Large intestine (tissue), 3 donors: ENCODE data around the gene RSU1. TPM values are rescaled to one million over a fixed set of nuclear protein-coding genes. Genes with fewer than 3 reads are reported as not detected.

ENCODE experiments used
- DNase-seq, 2 donors: peaks; one replicate each; pipeline versions ENCODE4 v3.0.0 to v3.0.0-alpha.2; 2013
- H3K27ac ChIP-seq: one replicate; pipeline ENCODE4 v1.5.1; 2013; ENCODE audit warnings: low read length
- H3K27me3 ChIP-seq: 2 replicates; pipeline ENCODE4 v1.6.1; 2013; ENCODE audit warnings: low read length; ENCODE audit not compliant: control insufficient read depth, insufficient read depth
- H3K36me3 ChIP-seq: 2 replicates; pipeline ENCODE4 v1.6.1; 2013; ENCODE audit warnings: low read length; ENCODE audit not compliant: control insufficient read depth, insufficient read depth
- H3K4me1 ChIP-seq: one replicate; pipeline ENCODE4 v1.6.1; 2013; ENCODE audit warnings: low read length; ENCODE audit not compliant: control insufficient read depth, insufficient read depth
- H3K4me3 ChIP-seq: one replicate; pipeline ENCODE4 v1.5.1; 2013; ENCODE audit warnings: low read length
- H3K9me3 ChIP-seq: one replicate; pipeline ENCODE4 v1.6.1; 2013; ENCODE audit warnings: mild to moderate bottlenecking, low read depth, low read length, moderate library complexity; ENCODE audit not compliant: control insufficient read depth
- WGBS: methylation state at CpG from one replicate; pipeline ENCODE4 v1.1.5; 2013; ENCODE audit warnings: low lambda C conversion rate; ENCODE audit not compliant: insufficient coverage; 5-methylcytosine and 5-hydroxymethylcytosine counted together
- polyA plus RNA-seq: library from polyadenylated mRNA; unstranded; fragments of 120-200 nt; gene quantifications from one replicate; pipeline ENCODE4 v1.2.1, GENCODE V29; 2013

The RSU1 gene
- polyA plus RNA-seq, 1 donor = 37.0 TPM

DNA sequence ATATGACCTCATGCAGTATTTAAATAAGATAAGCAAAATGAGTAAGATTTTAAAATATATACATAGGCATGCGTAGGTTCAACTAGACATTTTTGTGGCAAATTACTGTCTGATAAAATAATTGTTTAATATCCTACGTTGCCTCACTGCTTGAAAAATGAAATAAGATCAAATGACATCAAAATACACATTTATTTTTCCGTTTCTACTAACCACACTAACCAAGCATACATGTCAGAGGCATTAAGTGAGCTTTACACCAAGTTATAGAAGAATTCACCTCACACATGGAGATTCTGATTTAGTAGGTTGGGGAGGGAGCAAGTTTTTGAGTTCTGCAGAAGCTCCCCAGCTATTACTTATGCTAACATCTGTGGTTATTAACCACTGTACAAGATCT lies 66.8 kb downstream of the RSU1 start:
- no peaks in the 10 kb centered on the region for H3K27me3 ChIP-seq
- H3K4me3 ChIP-seq = no peak overlapping the region
- DNase-seq = no peak
- peaks cover 21% of the 10 kb centered on the region for H3K36me3 ChIP-seq
- no peaks in the 10 kb centered on the region for H3K4me1 ChIP-seq
- no peak overlapping the region for H3K27ac ChIP-seq
- WGBS = 93% methylated on average over 3 of the region's 3 CpGs
- no peaks in the 10 kb centered on the region for H3K9me3 ChIP-seq

DNA sequence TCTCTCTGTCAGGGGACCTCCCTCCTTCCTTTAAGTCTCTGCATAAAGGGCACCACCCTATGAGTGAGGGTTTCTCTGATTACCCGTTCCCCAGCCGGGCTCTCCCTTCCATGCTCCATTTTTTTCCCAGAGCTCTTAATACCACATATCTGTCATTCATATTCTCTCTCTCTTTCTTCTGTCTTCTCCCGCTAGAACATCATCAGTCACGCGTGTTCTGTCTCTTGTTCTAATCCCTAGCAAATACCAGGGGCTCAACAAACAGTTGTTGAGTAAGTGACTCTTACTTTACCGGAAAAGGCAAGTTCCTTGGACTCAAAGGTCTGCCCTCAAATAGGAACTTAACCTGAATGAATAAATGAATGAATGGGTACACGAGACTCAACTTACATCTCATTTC lies 68.5 kb downstream of the RSU1 start:
- H3K27ac ChIP-seq = no peak overlapping the region
- no peaks in the 10 kb centered on the region for H3K4me1 ChIP-seq
- H3K4me3 ChIP-seq = no peak overlapping the region
- no peaks in the 10 kb centered on the region for H3K9me3 ChIP-seq
- WGBS = 88% methylated on average over 1 of the region's 7 CpGs
- DNase-seq = no peak
- no peaks in the 10 kb centered on the region for H3K27me3 ChIP-seq
- peaks cover 21% of the 10 kb centered on the region for H3K36me3 ChIP-seq

DNA sequence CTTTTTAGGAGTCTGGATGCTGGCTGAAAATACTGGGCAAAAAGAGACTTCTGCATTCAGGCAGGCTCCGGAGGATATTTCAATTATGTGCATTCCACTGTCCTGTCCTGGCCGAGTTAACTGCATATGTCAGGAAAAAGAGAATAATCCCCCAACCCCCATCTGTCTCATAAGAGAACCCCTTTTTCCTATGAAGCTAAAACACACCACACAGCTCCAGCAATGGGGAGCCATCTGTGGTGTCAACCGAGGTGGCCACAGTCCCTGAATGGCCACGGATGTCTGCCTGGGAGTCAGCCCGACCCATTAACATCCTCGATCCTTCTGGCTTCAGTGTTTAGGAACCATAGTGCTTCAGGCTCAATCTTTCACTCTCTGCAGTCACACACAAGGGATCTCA lies 70.4 kb downstream of the RSU1 start:
- DNase-seq = no peak
- no peaks in the 10 kb centered on the region for H3K9me3 ChIP-seq
- no peaks in the 10 kb centered on the region for H3K4me1 ChIP-seq
- no peaks in the 10 kb centered on the region for H3K27me3 ChIP-seq
- no CpG with 5 or more reads among the region's 6 CpGs for WGBS
- no peak overlapping the region for H3K4me3 ChIP-seq
- no peak overlapping the region for H3K27ac ChIP-seq
- H3K36me3 ChIP-seq = peaks cover 14% of the 10 kb centered on the region

DNA sequence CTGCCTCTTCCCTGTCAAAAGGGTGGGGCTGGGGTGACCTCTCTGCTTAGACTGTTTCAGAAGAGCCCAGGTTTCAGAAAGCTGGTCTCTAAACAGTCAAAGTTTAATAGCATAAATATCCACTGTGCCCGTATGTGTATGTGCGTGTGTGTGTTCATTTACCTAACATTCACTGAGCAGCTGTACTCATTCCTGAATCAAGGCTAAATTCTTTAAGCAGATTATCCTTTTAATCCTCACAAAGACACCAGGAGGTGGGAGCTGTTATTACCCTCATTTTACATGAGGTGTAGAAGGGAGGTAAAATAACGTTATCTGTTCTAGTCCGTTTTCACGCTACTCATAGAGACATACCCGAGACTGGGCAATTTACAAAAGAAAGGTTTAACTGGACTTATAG lies 72.2 kb downstream of the RSU1 start:
- DNase-seq = no peak
- 100% methylated on average over 1 of the region's 6 CpGs for WGBS
- no peak overlapping the region for H3K4me3 ChIP-seq
- H3K9me3 ChIP-seq = no peaks in the 10 kb centered on the region
- H3K36me3 ChIP-seq = peaks cover 9% of the 10 kb centered on the region
- H3K4me1 ChIP-seq = no peaks in the 10 kb centered on the region
- no peaks in the 10 kb centered on the region for H3K27me3 ChIP-seq
- no peak overlapping the region for H3K27ac ChIP-seq

DNA sequence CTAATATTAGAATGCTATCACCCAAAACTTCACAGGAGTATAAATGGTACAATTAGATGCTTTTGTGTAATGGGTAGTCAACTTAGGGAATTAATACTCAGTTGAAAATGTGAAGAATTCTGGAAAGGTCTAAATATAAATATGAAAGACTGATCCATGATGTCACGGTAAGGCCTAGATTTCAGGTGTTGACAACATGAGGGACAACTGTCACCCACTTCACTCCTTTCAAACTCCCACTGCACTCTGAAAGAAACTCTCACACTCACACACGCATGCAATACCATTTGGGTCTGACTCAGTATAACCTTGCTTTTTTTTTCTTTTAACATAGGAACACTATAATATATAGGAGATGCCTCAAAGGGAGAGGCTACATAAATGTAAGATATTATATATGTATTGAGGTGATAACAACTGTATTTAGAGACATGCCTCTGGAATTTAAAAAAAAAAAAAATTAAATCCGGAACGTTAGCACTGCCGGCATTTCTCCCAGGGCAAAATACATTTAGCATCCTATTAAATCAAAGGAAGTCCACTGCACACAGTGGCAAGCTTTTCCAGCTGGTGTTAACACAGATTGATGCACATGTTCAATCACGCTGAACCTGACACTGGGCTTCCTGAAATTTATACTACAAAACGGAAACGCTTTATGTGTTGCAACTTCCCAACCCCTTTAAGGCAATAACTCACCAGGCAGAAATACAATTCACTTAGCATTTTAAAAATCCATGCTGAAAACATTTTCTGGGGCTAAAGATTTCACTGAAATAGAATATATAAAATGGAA lies 74.9 kb downstream of the RSU1 start:
- no peak overlapping the region for H3K4me3 ChIP-seq
- no peaks in the 10 kb centered on the region for H3K27me3 ChIP-seq
- no peak for DNase-seq

DNA sequence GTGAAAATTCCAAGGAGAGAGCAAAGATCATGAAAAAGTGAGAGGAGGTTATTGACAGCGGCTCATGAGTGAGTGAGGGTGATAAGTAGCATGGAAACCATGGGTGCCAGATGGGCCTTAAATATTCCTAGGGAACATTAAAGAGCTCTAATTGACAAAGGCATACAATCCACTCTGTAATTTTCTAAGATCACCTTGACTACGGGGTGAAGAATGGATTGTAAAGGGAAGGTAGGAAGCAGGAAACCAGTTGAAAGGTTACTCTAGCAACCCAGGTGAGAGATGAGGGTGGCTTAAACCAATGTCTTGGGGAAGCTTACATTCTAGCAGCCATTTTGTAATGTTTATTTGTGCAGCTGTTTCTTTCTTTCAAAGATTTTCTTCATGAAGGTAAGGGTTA lies 75.7 kb downstream of the RSU1 start:
- no peaks in the 10 kb centered on the region for H3K4me1 ChIP-seq
- DNase-seq = no peak
- H3K4me3 ChIP-seq = no peak overlapping the region
- no peaks in the 10 kb centered on the region for H3K27me3 ChIP-seq
- H3K27ac ChIP-seq = no peak overlapping the region
- H3K9me3 ChIP-seq = peaks cover 11% of the 10 kb centered on the region
- 100% methylated on average over 1 of the region's 2 CpGs for WGBS
- no peaks in the 10 kb centered on the region for H3K36me3 ChIP-seq

More for the DNA sequence above, 74.9 kb downstream of the RSU1 start:
- H3K27ac ChIP-seq = no peak overlapping the region
- H3K9me3 ChIP-seq = peaks cover 4% of the 10 kb centered on the region
- no peaks in the 10 kb centered on the region for H3K4me1 ChIP-seq
- 72% methylated on average over 3 of the region's 8 CpGs for WGBS
- no peaks in the 10 kb centered on the region for H3K36me3 ChIP-seq

DNA sequence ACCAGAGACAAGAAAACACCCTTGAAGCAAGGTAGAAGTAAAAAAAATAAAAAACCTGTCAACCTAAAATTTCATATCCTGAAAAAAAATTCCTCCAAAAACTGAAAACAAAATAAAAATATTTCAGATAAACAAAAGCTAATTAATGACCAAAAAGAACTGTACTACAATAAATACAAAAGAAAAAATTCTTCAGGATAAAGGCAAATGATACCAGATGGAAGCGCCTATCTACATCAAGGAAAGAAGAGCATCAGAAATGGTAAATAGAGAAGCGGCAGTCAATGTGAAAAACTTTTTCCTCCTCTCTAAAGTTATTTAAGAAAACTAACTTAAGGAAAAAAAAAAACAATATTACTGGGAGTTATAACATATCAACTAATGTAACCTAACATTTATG lies 79.8 kb downstream of the RSU1 start:
- H3K27ac ChIP-seq = no peak overlapping the region
- WGBS = 100% methylated on average over 1 of the region's 2 CpGs
- H3K9me3 ChIP-seq = peaks cover 14% of the 10 kb centered on the region
- DNase-seq = no peak
- H3K4me1 ChIP-seq = no peaks in the 10 kb centered on the region
- no peaks in the 10 kb centered on the region for H3K27me3 ChIP-seq
- peaks cover 3% of the 10 kb centered on the region for H3K36me3 ChIP-seq
- H3K4me3 ChIP-seq = no peak overlapping the region

DNA sequence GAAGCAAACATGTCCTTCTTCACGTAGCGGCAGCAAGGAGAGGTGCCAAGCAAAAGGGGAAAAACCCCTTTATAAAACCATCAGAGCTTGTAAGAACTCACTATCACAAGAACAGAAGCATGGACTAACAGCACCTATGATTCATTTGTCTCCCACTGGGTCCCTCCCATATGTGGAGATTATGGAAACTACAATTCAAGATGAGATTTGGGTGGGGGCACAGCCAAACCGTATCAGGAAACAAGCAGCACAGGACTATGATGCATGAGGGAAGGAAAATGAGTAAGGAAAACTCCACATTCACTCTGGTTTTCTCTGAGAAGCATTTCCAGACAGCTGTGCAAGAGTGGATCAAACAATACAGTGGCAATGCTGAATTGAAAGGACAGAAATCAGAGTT lies 81.6 kb downstream of the RSU1 start:
- peaks cover 14% of the 10 kb centered on the region for H3K9me3 ChIP-seq
- H3K4me3 ChIP-seq = no peak overlapping the region
- no CpG with 5 or more reads among the region's 3 CpGs for WGBS
- no peaks in the 10 kb centered on the region for H3K27me3 ChIP-seq
- DNase-seq = no peak
- no peaks in the 10 kb centered on the region for H3K4me1 ChIP-seq
- peaks cover 3% of the 10 kb centered on the region for H3K36me3 ChIP-seq
- H3K27ac ChIP-seq = no peak overlapping the region

DNA sequence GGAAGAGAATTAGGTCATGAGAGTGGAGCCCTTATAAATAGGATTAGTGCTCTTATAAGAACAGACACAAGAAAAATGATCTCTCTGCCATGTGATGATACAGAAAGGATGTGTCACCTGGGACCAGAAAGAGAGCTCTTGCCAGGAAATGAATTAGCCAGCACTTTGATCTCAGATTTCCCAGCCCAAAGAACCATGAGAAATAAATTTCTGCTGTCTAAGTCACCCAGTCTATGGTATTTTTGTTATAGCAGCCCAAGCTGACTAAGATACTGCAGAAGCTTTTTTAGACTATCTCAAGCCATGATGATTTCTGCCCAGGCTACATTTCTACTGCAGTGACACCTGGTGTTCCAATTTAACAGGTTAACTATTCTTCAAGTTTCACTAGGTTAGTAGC lies 84.8 kb downstream of the RSU1 start:
- Histone ChIP-seq H3K4me3 (no peak overlapping the region), H3K36me3 (peaks cover 3% of the 10 kb centered on the region)

DNA sequence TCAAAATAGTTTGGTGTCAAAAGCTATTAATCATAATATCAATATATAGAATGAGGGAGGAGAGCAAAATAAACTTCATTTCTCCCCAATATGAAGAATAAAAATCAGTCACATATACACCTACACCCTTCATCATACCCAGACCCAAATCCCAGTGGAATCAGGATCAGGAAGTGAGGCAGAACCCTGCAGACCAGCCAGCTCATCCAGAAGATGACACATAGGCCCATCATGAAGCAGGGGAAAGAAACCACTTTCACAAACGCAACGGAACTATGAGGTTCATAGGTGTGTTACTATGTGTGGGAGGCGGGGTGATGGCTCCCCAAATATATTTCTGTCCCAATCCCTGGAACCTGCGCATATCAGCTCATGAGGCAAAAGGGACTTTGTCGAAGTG lies 89.0 kb downstream of the RSU1 start:
- no peak for DNase-seq
- no peak overlapping the region for H3K27ac ChIP-seq
- no CpG with 5 or more reads among the region's 5 CpGs for WGBS
- no peak overlapping the region for H3K4me3 ChIP-seq
- no peaks in the 10 kb centered on the region for H3K36me3 ChIP-seq
- no peaks in the 10 kb centered on the region for H3K27me3 ChIP-seq
- H3K9me3 ChIP-seq = no peaks in the 10 kb centered on the region
- H3K4me1 ChIP-seq = no peaks in the 10 kb centered on the region

More for the DNA sequence above, 84.8 kb downstream of the RSU1 start:
- no peaks in the 10 kb centered on the region for H3K4me1 ChIP-seq
- peaks cover 9% of the 10 kb centered on the region for H3K9me3 ChIP-seq
- H3K27me3 ChIP-seq = no peaks in the 10 kb centered on the region
- no peak overlapping the region for H3K27ac ChIP-seq
- DNase-seq = no peak

DNA sequence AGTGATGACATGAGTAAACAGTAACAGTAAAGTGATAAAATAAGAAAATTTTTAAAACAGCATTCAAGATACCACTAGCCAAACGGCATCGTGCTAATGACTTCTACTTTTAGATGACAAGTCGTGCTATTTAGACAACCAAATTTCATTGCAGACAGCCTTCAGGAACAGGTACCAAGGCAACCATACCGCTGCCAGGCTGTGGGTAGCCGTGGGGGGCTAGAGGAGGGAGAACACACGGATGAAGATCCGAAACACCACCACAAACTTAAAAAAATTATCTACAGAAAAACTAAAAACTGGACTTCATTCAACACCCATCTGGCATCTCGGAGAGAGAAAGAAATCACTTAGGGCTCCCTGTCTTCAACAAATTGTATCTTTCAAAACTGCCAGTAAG lies 89.6 kb downstream of the RSU1 start:
- Histone ChIP-seq H3K4me1 (no peaks in the 10 kb centered on the region), H3K27ac (no peak overlapping the region), H3K36me3 (no peaks in the 10 kb centered on the region), H3K4me3 (no peak overlapping the region), H3K27me3 (no peaks in the 10 kb centered on the region), H3K9me3 (no peaks in the 10 kb centered on the region)
- no peak for DNase-seq
- WGBS = 100% methylated on average over 2 of the region's 8 CpGs
